Measurements from ENCODE around the gene PRDM15.

The PRDM15 gene

GRCh38 chr21:41821081-41821755 lies 57.9 kb downstream of the PRDM15 start:
- no peak for DNase-seq

GRCh38 chr21:41820384-41821080 lies 58.6 kb downstream of the PRDM15 start:
- no peak for DNase-seq

GRCh38 chr21:41819856-41820281 lies 59.3 kb downstream of the PRDM15 start:
- no peak for DNase-seq

- DNase-seq, result no peak
These were observed 59.8 kb downstream of the PRDM15 start for GRCh38 chr21:41819236-41819855.

GRCh38 chr21:41817877-41818855 lies 61.0 kb downstream of the PRDM15 start:
- DNase-seq, result no peak

GRCh38 chr21:41817228-41817627 lies 61.9 kb downstream of the PRDM15 start:
- DNase-seq, result peak; percentile 40 to 49

- peak; percentile 65 to 71 for DNase-seq
These were observed 62.5 kb downstream of the PRDM15 start for GRCh38 chr21:41816583-41817165.

GRCh38 chr21:41815652-41816582 lies 63.2 kb downstream of the PRDM15 start:
- DNase-seq, result no peak

- no peak for DNase-seq
These were observed 65.9 kb downstream of the PRDM15 start for GRCh38 chr21:41813226-41813625.

GRCh38 chr21:41812679-41813078 lies 66.5 kb downstream of the PRDM15 start:
- DNase-seq, result no peak

GRCh38 chr21:41810597-41810932 lies 68.6 kb downstream of the PRDM15 start:
- no peak for DNase-seq

- no peak for DNase-seq
These were observed 69.1 kb downstream of the PRDM15 start for GRCh38 chr21:41809891-41810596.

- DNase-seq, result no peak
These were observed 70.3 kb downstream of the PRDM15 start for GRCh38 chr21:41808846-41809245.

- no peak for DNase-seq
These were observed 71.0 kb downstream of the PRDM15 start for GRCh38 chr21:41808094-41808493.

- DNase-seq, result no peak
These were observed 72.4 kb downstream of the PRDM15 start for GRCh38 chr21:41806773-41807172.

- DNase-seq, result no peak
These were observed 73.5 kb downstream of the PRDM15 start for GRCh38 chr21:41805643-41806042.

- no peak for DNase-seq
These were observed 74.1 kb downstream of the PRDM15 start for GRCh38 chr21:41805038-41805437.

- DNase-seq, result no peak
These were observed 74.8 kb downstream of the PRDM15 start for GRCh38 chr21:41804381-41804780.

- no peak for DNase-seq
These were observed 75.8 kb downstream of the PRDM15 start for GRCh38 chr21:41803316-41803715.

GRCh38 chr21:41802684-41803083 lies 76.5 kb downstream of the PRDM15 start:
- no peak for DNase-seq

- no peak for DNase-seq
These were observed 77.0 kb downstream of the PRDM15 start for GRCh38 chr21:41802198-41802584.
